KG1 (cell line): ENCODE measurements around the gene KATNAL1.

ENCODE experiments used
- DNase-seq: peaks from one replicate; lab custom pipeline; 2025; lab: John Stamatoyannopoulos, UW

KATNAL1 gene

GRCh38 chr13:30163441-30163840, 143.9 kb downstream of the KATNAL1 start:
- DNase-seq, result no peak

GRCh38 chr13:30159446-30159839, 147.9 kb downstream of the KATNAL1 start:
- DNase-seq, result no peak

GRCh38 chr13:30158774-30159445, 148.4 kb downstream of the KATNAL1 start:
- DNase-seq, result no peak

- DNase-seq, result no peak
These were observed 149.7 kb downstream of the KATNAL1 start for GRCh38 chr13:30157616-30157993.

- DNase-seq, result no peak
These were observed 150.3 kb downstream of the KATNAL1 start for GRCh38 chr13:30156826-30157615.

GRCh38 chr13:30156270-30156669, 151.1 kb downstream of the KATNAL1 start:
- DNase-seq, result no peak

GRCh38 chr13:30154931-30155330, 152.4 kb downstream of the KATNAL1 start:
- DNase-seq, result no peak

GRCh38 chr13:30154531-30154930, 152.8 kb downstream of the KATNAL1 start:
- no peak for DNase-seq

- DNase-seq, result no peak
These were observed 153.6 kb downstream of the KATNAL1 start for GRCh38 chr13:30153545-30154426.
